Left ventricle myocardium superior (tissue), 1 donor: Measurements from ENCODE around the gene ZSCAN25. TPM values are rescaled to one million over a fixed set of nuclear protein-coding genes. Genes with fewer than 3 reads are reported as not detected.
"Not testable (repeated sequence)": the region's sequence is repeated elsewhere in the genome, so short reads cannot be mapped to it uniquely, and the experiment has no call there.

Experiments used
- ATAC-seq: fragments of 200-7000 bp; cut with Tn5 transposase; one replicate; pipeline ENCODE4 v1.9.1; 2020; ENCODE audit warnings: mild to moderate bottlenecking, moderate library complexity
- DNase-seq: peaks from one replicate; pipeline ENCODE4 v3.0.0-alpha.2; 2020
- intact Hi-C: fragments of 100-400 bp; cut with micrococcal nuclease; formaldehyde crosslinking; loops from one replicate; pipeline ENCODE4 v1.11.0; 2022
- total RNA-seq: library from RNA; stranded (reverse); fragmentation: NEBNext Ultra II Directional; extraction: Animal tissue kit (Norgen Biotek cat#: 25700); gene quantifications from one replicate; pipeline ENCODE4 v1.2.1, GENCODE V29; 2021
- donor health status: DM: no; HTN: yes; CAD: no; lungs with severe emphysema.

The ZSCAN25 gene
- total RNA-seq, 1 donor from 2014 or later: 8.3 TPM

DNA sequence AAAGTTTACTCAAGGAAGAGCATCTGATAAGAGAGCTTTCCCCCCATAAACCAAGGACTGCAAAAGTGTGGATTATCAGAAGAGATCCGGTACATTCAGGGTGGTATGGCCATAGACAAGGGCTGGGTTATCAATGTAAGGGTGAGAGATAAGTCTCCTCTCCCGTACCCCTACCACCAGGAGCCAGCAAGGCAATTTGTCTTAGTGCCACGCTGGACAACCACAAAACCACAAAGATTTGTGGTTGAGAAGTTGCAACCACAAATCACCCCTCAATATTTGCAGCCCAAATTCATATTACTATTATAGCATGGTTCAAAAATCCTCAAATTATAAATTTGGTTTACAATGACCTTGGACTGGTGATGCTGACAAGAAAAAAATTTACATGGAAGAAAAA, 2.3 kb upstream of the ZSCAN25 start:
- no peak for ATAC-seq
- intact Hi-C loops: no loop called here
- no peak for DNase-seq

DNA sequence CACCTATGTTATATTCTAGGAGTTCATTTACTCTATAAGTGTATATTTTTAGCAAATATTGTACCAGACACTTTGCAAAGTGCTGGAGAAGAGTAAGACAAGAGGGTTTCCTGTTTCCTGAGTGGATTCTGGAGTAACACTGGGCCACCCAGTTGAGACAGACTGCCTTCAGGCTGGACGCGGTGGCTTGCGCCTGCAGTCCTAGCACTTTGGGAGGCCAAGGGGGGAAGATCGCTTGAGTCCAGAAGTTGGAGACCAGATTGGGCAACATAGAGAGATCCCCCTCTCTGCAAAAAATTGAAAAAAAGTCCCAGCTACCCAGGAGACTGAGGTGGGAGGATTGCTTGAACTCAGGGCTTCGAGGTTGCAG, 772 bp upstream of the ZSCAN25 start:
- DNase-seq (no peak), ATAC-seq (no peak)
- intact Hi-C loops: no loop called here

DNA sequence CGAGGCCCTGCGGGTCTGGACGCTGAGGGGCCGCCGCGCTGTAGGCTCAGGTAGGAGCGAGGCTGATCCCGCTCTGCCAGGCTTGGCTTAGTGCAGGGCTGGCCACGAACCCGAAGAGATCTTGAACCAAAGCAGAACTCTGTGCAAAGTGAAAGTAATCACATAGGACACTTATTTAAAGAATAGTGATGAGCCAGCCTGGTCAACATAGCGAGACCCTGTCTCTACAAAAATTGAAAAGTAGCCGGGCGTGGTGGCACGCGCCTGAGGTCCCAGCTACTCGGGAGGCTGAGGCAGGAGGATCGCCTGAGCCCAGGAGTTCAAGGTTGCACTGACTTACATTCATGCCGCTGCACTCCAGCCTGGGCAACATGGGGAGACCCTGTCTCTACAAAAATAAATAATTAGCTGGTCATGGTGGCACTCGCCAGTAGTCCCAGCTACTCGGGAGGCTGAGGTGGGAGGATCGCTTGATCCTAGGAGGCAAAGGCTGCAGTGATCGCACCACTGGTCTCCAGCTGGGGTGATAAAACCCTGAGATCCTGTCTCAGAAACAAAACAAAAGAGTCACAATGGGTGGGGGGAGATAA, 541 bp downstream of the ZSCAN25 start:
- DNase-seq (no peak), ATAC-seq (no peak)
- intact Hi-C loops: no loop called here

GRCh38 chr7:99618726-99619125, 2.0 kb downstream of the ZSCAN25 start:
- intact Hi-C loops: no loop called here
- no peak for DNase-seq
- no peak for ATAC-seq

DNA sequence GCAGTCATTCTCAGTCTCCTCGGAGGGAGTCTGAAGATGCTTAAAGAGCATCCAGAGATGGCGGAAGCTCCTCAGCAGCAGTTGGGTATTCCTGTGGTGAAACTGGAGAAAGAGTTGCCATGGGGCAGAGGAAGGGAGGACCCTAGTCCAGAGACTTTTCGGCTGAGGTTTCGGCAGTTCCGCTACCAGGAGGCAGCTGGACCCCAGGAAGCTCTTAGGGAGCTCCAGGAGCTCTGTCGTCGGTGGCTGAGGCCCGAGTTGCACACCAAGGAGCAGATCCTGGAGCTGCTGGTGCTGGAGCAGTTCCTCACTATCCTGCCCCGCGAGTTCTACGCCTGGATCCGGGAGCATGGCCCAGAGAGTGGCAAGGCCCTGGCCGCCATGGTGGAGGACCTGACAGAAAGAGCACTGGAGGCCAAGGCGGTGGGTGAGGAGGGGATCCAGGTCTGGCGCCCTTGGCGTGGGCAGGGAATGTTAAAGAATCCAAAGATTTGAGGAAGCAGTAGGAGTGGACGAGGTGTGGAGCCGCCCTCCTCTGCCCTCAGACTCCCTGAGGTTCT, 2.9 kb downstream of the ZSCAN25 start:
- ATAC-seq (no peak), DNase-seq (no peak)
- intact Hi-C loops: no loop called here

DNA sequence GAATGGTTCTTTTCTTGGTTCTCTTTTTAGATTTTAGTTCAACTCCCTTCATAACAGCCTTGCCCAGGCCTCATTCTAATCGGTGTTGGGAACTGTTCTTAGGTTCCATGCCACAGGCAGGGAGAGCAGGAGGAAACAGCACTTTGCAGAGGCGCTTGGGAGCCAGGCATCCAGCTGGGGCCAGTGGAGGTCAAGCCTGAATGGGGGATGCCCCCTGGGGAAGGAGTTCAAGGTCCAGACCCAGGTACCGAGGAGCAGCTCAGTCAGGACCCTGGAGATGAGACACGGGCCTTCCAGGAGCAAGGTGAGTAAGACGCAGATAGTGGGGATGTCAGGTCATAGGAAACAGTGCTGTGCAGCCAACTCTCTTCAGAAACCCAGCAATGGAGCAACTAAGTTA, 4.5 kb downstream of the ZSCAN25 start:
- ATAC-seq (no peak), DNase-seq (no peak)
- intact Hi-C loops: no loop called here

DNA sequence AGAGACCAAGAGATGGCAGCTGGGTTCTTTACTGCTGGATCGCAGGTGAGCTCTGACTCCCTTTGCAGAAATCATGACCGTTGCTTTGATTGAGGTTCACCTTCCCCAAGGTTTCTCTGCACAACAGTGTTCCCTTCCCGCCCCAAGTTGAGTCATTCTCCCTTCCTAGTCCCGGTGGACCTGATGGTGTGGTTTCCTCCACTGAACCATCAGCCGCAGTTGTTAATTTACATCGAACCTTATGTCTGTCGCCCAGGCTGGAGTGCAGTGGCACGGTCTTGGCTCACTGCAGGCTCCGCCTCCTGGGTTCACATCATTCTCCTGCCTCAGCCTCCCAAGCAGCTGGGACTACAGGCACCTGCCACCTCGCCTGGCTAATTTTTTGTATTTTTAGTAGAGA, 5.8 kb downstream of the ZSCAN25 start:
- DNase-seq (no peak), ATAC-seq (no peak)

DNA sequence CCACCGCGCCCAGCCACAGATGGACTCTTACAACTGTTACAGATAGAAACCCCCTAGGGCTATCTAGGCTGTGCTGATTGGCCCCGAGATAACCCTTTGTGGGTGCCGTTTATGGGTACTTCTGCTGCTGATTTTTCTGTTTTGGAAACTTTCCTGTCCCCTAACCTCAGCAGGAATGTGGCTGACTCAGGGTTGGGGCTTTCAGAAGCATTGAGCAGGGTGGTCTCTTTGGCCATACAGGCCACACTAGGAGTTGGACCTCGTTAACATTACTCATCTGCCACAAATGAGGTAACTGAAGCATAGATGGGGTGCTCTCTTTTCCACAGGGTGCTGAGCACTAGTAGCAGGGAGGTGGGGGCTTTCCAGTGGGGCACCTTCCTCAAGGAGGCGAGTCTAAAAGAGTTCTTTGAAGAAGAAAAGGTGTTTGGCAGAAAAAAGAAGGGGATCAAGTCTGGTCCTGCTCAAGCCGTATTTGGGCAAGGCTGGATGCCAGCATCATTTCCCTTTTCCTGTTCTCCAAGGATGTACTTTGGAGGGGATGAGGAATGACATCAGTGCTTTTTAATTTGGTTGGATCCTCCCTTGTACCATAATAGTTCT, 6.4 kb downstream of the ZSCAN25 start:
- DNase-seq: no peak
- ATAC-seq: no peak
- intact Hi-C loops: no loop called here

More for the DNA sequence above, 5.8 kb downstream of the ZSCAN25 start:
- intact Hi-C loops: no loop called here

GRCh38 chr7:99623702-99624447, 7.1 kb downstream of the ZSCAN25 start:
- DNase-seq: no peak
- ATAC-seq: no peak
- intact Hi-C loops: no loop called here

- intact Hi-C loops: no loop called here
- DNase-seq (no peak), ATAC-seq (no peak)
These were observed 7.7 kb downstream of the ZSCAN25 start for GRCh38 chr7:99624484-99624883.

DNA sequence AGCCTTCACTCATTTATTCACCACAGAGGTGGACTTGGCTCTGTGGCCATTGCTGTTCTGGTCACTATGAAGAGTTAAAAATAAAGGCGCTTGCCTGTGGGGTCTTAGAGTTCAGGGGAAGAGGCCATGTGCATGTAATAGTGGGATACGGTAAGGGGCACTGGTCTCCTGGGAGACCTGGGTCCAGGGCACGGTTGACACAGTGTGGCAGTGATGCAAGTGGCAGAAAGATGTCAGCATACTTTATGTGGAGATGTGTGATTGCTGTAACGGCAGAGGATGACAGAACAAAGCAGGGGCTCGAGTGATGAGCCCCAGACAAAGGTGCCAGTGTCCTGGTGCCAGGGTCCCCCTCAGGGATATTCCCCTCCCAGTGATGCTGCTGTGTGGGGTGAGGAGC, 8.6 kb downstream of the ZSCAN25 start:
- DNase-seq (no peak), ATAC-seq (no peak)
- intact Hi-C loops: no loop called here

GRCh38 chr7:99625961-99626360, 9.2 kb downstream of the ZSCAN25 start:
- ATAC-seq (no peak), DNase-seq (no peak)
- intact Hi-C loops: no loop called here

DNA sequence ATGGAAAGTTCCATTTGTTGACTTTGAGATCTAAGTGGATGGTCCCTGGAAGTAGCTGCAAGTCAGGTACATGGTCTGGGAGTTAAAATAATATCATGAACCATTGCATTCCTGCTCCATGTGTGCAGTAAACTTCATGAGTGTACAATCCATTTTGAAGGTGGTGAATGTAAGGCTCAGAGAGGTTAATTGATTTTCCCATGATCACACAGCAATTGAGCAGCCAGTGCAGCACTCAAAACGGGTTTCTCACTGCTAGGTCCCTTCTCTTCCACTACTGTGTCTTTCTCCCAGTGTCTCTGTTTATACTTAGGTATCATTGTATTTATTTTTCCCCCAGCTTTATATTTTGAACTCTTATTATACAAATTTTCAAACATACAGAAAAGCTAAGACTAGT, 9.9 kb downstream of the ZSCAN25 start:
- ATAC-seq: no peak
- no peak for DNase-seq
- intact Hi-C loops: no loop called here

DNA sequence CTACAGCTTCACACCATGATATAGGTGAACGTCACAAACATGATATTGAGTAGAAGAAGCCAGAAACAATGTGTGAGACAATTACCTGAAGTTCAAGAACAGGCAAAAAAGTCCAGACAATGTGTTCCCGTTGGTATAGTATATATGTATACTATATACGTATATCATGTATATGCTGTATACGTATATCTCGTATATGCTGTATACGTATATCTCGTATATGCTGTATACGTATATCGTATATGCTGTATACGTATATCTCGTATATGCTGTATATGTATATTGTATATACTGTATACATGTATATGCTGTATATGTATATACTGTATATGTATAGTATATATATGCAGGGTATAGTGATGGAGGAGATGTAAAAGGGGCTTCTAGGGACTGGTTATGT, 10.8 kb downstream of the ZSCAN25 start:
- ATAC-seq (no peak), DNase-seq (no peak)
- intact Hi-C loops: no loop called here

DNA sequence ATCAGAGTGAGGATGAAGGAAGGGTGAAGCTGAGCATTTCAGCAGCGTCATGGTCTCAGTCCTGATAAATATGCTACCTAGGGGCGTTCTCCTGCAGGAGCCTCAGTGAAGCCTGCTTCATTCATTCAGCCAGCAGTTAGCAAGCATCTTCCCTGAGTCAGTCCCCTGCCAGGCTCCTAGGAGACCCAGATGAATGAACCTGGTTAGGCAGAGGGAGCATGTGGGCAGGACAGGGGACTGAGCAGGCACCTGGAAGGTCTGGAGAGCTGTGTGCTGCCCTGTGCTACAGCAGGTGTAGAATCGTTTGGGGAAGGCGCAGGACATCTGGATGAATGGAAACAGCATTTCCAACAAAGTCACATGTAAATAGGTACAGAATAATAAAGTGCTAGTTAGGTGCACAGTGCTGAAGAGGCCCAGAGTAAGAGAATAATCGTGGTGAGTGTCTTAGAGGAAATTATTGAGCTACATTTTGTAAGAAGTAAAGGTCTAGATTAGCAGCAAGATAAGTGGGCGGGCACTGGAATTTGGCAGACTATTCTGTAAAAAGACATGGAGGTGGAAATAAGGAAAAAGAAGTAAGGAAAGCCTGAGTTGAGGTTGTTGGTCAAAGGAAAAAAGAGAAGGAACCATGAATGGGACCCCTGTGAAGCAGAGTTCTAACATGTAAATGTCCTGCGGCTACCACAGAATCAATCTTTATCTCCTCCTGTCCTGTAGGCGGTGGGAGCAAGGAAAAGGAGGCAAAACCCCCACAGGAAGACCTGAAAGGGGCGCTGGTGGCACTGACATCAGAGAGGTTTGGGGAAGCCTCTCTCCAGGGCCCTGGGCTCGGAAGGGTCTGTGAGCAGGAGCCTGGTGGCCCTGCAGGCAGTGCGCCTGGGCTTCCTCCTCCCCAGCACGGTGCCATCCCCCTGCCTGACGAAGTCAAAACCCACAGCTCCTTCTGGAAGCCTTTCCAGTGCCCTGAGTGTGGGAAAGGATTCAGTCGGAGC, 12.0 kb downstream of the ZSCAN25 start:
- DNase-seq: no peak
- intact Hi-C loops: no loop called here

GRCh38 chr7:99629643-99630042, 12.9 kb downstream of the ZSCAN25 start:
- intact Hi-C loops: no loop called here
- no peak for ATAC-seq
- no peak for DNase-seq

More for the DNA sequence above, 12.0 kb downstream of the ZSCAN25 start:
- no peak for ATAC-seq

- ATAC-seq: peak; percentile 92
- intact Hi-C loops: no loop called here
These were observed 14.8 kb downstream of the ZSCAN25 start for GRCh38 chr7:99631295-99632109.

DNA sequence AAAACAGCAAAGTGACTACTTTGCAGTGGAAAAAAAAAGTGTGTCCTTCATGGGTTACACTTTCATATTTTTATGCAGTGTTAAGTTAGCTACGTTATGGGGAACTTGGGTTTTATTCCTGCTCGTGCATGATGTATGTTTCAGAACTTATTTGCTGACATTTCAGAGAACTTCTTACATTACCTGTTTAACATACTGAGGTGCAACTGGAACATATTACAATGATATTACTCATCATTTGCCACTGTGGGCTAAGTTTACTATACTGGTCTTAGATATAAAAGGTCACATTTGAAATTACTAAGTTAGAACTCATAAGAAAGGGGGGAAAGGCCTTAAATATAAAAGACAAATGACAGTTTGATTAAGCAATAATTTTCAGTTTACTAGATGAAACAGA, 20.7 kb downstream of the ZSCAN25 start:
- ATAC-seq, intact Hi-C loops, DNase-seq: not testable (repeated sequence)

More at GRCh38 chr7:99631295-99632109, 14.8 kb downstream of the ZSCAN25 start:
- peak; percentile 47 for DNase-seq
